KOPT-K1 (cell line): Measurements from ENCODE around the gene CRIM1.
"Not testable (repeated sequence)": the region's sequence is repeated elsewhere in the genome, so short reads cannot be mapped to it uniquely, and the experiment has no call there.

Source experiments
- H3K27ac ChIP-seq: fragments of 200-600 bp; sonication (generic); 2 replicates; pipeline ENCODE4 v1.5.1; 2016; ENCODE audit warnings: antibody characterized with exemption, mild to moderate bottlenecking, low read depth, low read length; ENCODE audit not compliant: poor library complexity, severe bottlenecking
- H3K36me3 ChIP-seq: fragments of 200-600 bp; sonication (generic); 2 replicates; pipeline ENCODE4 v1.5.1; 2017; ENCODE audit warnings: antibody characterized with exemption, mild to moderate bottlenecking, low read length, moderate library complexity; ENCODE audit not compliant: insufficient read depth
- H3K9me3 ChIP-seq: fragments of 200-600 bp; sonication (generic); 2 replicates; pipeline ENCODE4 v1.5.1; 2017; ENCODE audit warnings: antibody characterized with exemption, low read length, mild to moderate bottlenecking; ENCODE audit not compliant: insufficient read depth, poor library complexity, severe bottlenecking

The CRIM1 gene

GRCh38 chr2:36355151-36355889 is at the start of gene CRIM1:
Gene CRIM1 (plus strand): TSS chr2:36355778. CDS start chr2:36356293, 515 bp downstream.
- H3K9me3 ChIP-seq = no peaks in the 10 kb centered on the region
- H3K36me3 ChIP-seq = no peaks in the 10 kb centered on the region
- H3K27ac ChIP-seq = no peak within 1 kb of the TSS

GRCh38 chr2:36307441-36307840 is 48.1 kb upstream of the CRIM1 start:
- no peaks in the 10 kb centered on the region for H3K36me3 ChIP-seq

GRCh38 chr2:36310444-36310843 is 45.1 kb upstream of the CRIM1 start:
- not testable (repeated sequence) for H3K9me3 ChIP-seq, H3K36me3 ChIP-seq, H3K27ac ChIP-seq

More at GRCh38 chr2:36307441-36307840, 48.1 kb upstream of the CRIM1 start:
- H3K9me3 ChIP-seq = no peaks in the 10 kb centered on the region
- no peak overlapping the region for H3K27ac ChIP-seq

GRCh38 chr2:36318547-36318946 is 37.0 kb upstream of the CRIM1 start:
- H3K27ac ChIP-seq = no peak overlapping the region
- H3K36me3 ChIP-seq = no peaks in the 10 kb centered on the region
- H3K9me3 ChIP-seq = no peaks in the 10 kb centered on the region

GRCh38 chr2:36322108-36322507 is 33.5 kb upstream of the CRIM1 start:
- Histone ChIP-seq H3K36me3 (no peaks in the 10 kb centered on the region), H3K9me3 (no peaks in the 10 kb centered on the region), H3K27ac (no peak overlapping the region)

- Histone ChIP-seq H3K9me3 (no peaks in the 10 kb centered on the region), H3K27ac (no peak overlapping the region), H3K36me3 (no peaks in the 10 kb centered on the region)
Observed at GRCh38 chr2:36326286-36326685, 29.3 kb upstream of the CRIM1 start.

GRCh38 chr2:36329251-36329650 is 26.3 kb upstream of the CRIM1 start:
- Histone ChIP-seq H3K36me3 (no peaks in the 10 kb centered on the region), H3K27ac (no peak overlapping the region), H3K9me3 (no peaks in the 10 kb centered on the region)

GRCh38 chr2:36329746-36330472 is 25.7 kb upstream of the CRIM1 start:
- H3K27ac ChIP-seq = no peak overlapping the region
- no peaks in the 10 kb centered on the region for H3K9me3 ChIP-seq
- H3K36me3 ChIP-seq = no peaks in the 10 kb centered on the region

- H3K27ac ChIP-seq = no peak overlapping the region
- no peaks in the 10 kb centered on the region for H3K9me3 ChIP-seq
- H3K36me3 ChIP-seq = no peaks in the 10 kb centered on the region
Observed at GRCh38 chr2:36330473-36331395, 24.8 kb upstream of the CRIM1 start.

GRCh38 chr2:36333350-36334012 is 22.1 kb upstream of the CRIM1 start:
- H3K36me3 ChIP-seq = no peaks in the 10 kb centered on the region
- no peaks in the 10 kb centered on the region for H3K9me3 ChIP-seq
- H3K27ac ChIP-seq = no peak overlapping the region

GRCh38 chr2:36335597-36335996 is 20.0 kb upstream of the CRIM1 start:
- Histone ChIP-seq H3K27ac (no peak overlapping the region), H3K36me3 (no peaks in the 10 kb centered on the region), H3K9me3 (no peaks in the 10 kb centered on the region)

- no peaks in the 10 kb centered on the region for H3K9me3 ChIP-seq
- no peaks in the 10 kb centered on the region for H3K36me3 ChIP-seq
- H3K27ac ChIP-seq = no peak overlapping the region
Observed at GRCh38 chr2:36336321-36336720, 19.3 kb upstream of the CRIM1 start.

GRCh38 chr2:36337354-36337753 is 18.2 kb upstream of the CRIM1 start:
- Histone ChIP-seq H3K27ac (no peak overlapping the region), H3K36me3 (no peaks in the 10 kb centered on the region), H3K9me3 (no peaks in the 10 kb centered on the region)

GRCh38 chr2:36338124-36338826 is 17.3 kb upstream of the CRIM1 start:
- no peak overlapping the region for H3K27ac ChIP-seq
- no peaks in the 10 kb centered on the region for H3K36me3 ChIP-seq
- H3K9me3 ChIP-seq = no peaks in the 10 kb centered on the region
